Colon (tissue), 2 donors: Measurements from ENCODE around the gene MED22.
"Not testable (repeated sequence)": the region's sequence is repeated elsewhere in the genome, so short reads cannot be mapped to it uniquely, and the experiment has no call there.

Experiments used
- FAIRE-seq: peaks from 2 replicates; lab custom pipeline; 2012; peaks lifted over from hg19 to GRCh38; lab: Jason Lieb, UNC
- donor health status: control.
- donor health status: control.

MED22 gene

GRCh38 chr9:133304477-133305377, 43.2 kb downstream of the MED22 start:
- no peak for FAIRE-seq

- no peak for FAIRE-seq
These were observed 43.8 kb downstream of the MED22 start for GRCh38 chr9:133304158-133304470.

GRCh38 chr9:133303266-133304157, 44.4 kb downstream of the MED22 start:
- no peak for FAIRE-seq

GRCh38 chr9:133301253-133302230, 46.4 kb downstream of the MED22 start:
- no peak for FAIRE-seq

GRCh38 chr9:133299996-133300395, 47.9 kb downstream of the MED22 start:
- FAIRE-seq, result not testable (repeated sequence)

GRCh38 chr9:133294257-133294656, 53.7 kb downstream of the MED22 start:
- FAIRE-seq, result no peak

- FAIRE-seq, result no peak
These were observed 57.1 kb downstream of the MED22 start for GRCh38 chr9:133290751-133291302.
